ENCODE measurements around the gene TIAM2. TPM values are rescaled to one million over a fixed set of nuclear protein-coding genes. Genes with fewer than 3 reads are reported as not detected.
A peak's percentile ranks its signal among the peaks of the same experiment; 100 is the strongest.

Gene TIAM2
- total and polyA plus RNA-seq, 9 of the 15 experiments (the other 6 are each of a cell fraction or from before 2014, with no cell fraction given), result 0.73 to 6.5 (median 4.3) TPM

DNA sequence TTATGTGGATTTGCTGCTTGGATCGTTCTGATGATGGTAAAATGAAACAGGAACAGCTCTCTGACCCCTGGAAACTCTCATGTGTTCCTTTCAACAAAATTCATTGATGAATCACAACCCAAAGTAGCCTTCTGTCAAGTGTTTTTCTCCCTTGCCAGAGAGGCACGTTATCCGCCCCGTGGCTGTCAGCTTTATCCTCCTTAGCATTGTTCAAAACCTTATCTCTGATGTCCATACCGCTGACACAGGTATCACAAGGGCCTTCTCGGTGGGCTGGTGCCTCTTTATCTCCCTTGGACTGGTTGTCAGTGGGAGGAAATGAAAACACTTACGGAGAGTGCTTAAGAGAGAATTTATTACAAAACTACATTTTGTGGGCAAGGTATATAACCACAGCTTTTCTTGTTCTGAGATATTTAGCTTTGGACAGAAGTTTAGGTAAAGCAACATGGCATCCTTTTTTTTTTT, 84.9 kb downstream of the TIAM2 start (continued):
- no peak for TF ChIP-seq FOXA1 (IDR thresholded peaks at IDR 0.05; ENCODE audit: borderline replicate concordance)
- TF ChIP-seq, protein P1, sequence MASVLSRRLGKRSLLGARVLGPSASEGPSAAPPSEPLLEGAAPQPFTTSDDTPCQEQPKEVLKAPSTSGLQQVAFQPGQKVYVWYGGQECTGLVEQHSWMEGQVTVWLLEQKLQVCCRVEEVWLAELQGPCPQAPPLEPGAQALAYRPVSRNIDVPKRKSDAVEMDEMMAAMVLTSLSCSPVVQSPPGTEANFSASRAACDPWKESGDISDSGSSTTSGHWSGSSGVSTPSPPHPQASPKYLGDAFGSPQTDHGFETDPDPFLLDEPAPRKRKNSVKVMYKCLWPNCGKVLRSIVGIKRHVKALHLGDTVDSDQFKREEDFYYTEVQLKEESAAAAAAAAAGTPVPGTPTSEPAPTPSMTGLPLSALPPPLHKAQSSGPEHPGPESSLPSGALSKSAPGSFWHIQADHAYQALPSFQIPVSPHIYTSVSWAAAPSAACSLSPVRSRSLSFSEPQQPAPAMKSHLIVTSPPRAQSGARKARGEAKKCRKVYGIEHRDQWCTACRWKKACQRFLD (CRISPR knock-in tag; IDR thresholded peaks at IDR 0.05), result peak; percentile 79
- TF ChIP-seq HNRNPK (IDR thresholded peaks at IDR 0.05; ENCODE audit: low read depth, low read length, poor library complexity, severe bottlenecking), result no peak
- peak; percentile 91 for TF ChIP-seq GATA2 (CRISPR knock-in tag; IDR thresholded peaks at IDR 0.05)
- TF ChIP-seq ZNF41 (CRISPR knock-in tag; conservative IDR thresholded peaks at IDR 0.05), result 0 out of 2 replicates have a peak, but pooled peaks have one; percentile 12
- TF ChIP-seq, protein P2, sequence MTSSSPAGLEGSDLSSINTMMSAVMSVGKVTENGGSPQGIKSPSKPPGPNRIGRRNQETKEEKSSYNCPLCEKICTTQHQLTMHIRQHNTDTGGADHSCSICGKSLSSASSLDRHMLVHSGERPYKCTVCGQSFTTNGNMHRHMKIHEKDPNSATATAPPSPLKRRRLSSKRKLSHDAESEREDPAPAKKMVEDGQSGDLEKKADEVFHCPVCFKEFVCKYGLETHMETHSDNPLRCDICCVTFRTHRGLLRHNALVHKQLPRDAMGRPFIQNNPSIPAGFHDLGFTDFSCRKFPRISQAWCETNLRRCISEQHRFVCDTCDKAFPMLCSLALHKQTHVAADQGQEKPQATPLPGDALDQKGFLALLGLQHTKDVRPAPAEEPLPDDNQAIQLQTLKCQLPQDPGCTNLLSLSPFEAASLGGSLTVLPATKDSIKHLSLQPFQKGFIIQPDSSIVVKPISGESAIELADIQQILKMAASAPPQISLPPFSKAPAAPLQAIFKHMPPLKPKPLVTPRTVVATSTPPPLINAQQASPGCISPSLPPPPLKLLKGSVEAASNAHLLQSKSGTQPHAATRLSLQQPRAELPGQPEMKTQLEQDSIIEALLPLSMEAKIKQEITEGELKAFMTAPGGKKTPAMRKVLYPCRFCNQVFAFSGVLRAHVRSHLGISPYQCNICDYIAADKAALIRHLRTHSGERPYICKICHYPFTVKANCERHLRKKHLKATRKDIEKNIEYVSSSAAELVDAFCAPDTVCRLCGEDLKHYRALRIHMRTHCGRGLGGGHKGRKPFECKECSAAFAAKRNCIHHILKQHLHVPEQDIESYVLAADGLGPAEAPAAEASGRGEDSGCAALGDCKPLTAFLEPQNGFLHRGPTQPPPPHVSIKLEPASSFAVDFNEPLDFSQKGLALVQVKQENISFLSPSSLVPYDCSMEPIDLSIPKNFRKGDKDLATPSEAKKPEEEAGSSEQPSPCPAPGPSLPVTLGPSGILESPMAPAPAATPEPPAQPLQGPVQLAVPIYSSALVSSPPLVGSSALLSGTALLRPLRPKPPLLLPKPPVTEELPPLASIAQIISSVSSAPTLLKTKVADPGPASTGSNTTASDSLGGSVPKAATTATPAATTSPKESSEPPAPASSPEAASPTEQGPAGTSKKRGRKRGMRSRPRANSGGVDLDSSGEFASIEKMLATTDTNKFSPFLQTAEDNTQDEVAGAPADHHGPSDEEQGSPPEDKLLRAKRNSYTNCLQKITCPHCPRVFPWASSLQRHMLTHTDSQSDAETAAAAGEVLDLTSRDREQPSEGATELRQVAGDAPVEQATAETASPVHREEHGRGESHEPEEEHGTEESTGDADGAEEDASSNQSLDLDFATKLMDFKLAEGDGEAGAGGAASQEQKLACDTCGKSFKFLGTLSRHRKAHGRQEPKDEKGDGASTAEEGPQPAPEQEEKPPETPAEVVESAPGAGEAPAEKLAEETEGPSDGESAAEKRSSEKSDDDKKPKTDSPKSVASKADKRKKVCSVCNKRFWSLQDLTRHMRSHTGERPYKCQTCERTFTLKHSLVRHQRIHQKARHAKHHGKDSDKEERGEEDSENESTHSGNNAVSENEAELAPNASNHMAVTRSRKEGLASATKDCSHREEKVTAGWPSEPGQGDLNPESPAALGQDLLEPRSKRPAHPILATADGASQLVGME (CRISPR knock-in tag; IDR thresholded peaks at IDR 0.05), result no peak
- peak; percentile 95 for TF ChIP-seq NCOR1 (IDR thresholded peaks at IDR 0.05)
- TF ChIP-seq, protein P3, sequence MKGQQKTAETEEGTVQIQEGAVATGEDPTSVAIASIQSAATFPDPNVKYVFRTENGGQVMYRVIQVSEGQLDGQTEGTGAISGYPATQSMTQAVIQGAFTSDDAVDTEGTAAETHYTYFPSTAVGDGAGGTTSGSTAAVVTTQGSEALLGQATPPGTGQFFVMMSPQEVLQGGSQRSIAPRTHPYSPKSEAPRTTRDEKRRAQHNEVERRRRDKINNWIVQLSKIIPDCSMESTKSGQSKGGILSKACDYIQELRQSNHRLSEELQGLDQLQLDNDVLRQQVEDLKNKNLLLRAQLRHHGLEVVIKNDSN (CRISPR knock-in tag; IDR thresholded peaks at IDR 0.05), result peak; percentile 7; the same call in 1 of the 2 replicates
- TF ChIP-seq RFX1 (IDR thresholded peaks at IDR 0.05), result no peak
- TF ChIP-seq ARID2 (IDR thresholded peaks at IDR 0.05), result no peak
- TF ChIP-seq OTX1 (CRISPR knock-in tag; IDR thresholded peaks at IDR 0.05), result peak; percentile 47; the same call in 1 of the 2 replicates
- peak; percentile 96 for TF ChIP-seq SMARCA4 (IDR thresholded peaks at IDR 0.05)
- TF ChIP-seq, protein P4, sequence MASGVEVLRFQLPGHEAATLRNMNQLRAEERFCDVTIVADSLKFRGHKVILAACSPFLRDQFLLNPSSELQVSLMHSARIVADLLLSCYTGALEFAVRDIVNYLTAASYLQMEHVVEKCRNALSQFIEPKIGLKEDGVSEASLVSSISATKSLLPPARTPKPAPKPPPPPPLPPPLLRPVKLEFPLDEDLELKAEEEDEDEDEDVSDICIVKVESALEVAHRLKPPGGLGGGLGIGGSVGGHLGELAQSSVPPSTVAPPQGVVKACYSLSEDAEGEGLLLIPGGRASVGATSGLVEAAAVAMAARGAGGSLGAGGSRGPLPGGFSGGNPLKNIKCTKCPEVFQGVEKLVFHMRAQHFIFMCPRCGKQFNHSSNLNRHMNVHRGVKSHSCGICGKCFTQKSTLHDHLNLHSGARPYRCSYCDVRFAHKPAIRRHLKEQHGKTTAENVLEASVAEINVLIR (CRISPR knock-in tag; IDR thresholded peaks at IDR 0.05), result peak; percentile 59
- TF ChIP-seq, protein P5, sequence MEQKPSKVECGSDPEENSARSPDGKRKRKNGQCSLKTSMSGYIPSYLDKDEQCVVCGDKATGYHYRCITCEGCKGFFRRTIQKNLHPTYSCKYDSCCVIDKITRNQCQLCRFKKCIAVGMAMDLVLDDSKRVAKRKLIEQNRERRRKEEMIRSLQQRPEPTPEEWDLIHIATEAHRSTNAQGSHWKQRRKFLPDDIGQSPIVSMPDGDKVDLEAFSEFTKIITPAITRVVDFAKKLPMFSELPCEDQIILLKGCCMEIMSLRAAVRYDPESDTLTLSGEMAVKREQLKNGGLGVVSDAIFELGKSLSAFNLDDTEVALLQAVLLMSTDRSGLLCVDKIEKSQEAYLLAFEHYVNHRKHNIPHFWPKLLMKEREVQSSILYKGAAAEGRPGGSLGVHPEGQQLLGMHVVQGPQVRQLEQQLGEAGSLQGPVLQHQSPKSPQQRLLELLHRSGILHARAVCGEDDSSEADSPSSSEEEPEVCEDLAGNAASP (IDR thresholded peaks at IDR 0.05), result no peak
- TF ChIP-seq, protein P6, sequence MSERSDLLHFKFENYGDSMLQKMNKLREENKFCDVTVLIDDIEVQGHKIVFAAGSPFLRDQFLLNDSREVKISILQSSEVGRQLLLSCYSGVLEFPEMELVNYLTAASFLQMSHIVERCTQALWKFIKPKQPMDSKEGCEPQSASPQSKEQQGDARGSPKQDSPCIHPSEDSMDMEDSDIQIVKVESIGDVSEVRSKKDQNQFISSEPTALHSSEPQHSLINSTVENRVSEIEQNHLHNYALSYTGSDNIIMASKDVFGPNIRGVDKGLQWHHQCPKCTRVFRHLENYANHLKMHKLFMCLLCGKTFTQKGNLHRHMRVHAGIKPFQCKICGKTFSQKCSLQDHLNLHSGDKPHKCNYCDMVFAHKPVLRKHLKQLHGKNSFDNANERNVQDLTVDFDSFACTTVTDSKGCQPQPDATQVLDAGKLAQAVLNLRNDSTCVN (CRISPR knock-in tag; IDR thresholded peaks at IDR 0.05), result 0 out of 2 replicates have a peak, but pooled peaks have one; percentile 42

Measured in K562 (cell line).